ENCODE results near the gene MAGI1. TPM values are rescaled to one million over a fixed set of nuclear protein-coding genes. Genes with fewer than 3 reads are reported as not detected.

The MAGI1 gene
- total RNA-seq, 1 donor from 2014 or later = 21.9 TPM

GRCh38 chr3:65351753-65352152, 687.0 kb downstream of the MAGI1 start:
- no peak overlapping the region for H3K4me3 Mint-ChIP-seq (ENCODE audit: unreplicated experiment)
- no peak overlapping the region for H3K27ac Mint-ChIP-seq (ENCODE audit: unreplicated experiment)
- no peaks in the 10 kb centered on the region for H3K9me3 Mint-ChIP-seq (ENCODE audit: unreplicated experiment)

GRCh38 chr3:65350801-65351476, 687.8 kb downstream of the MAGI1 start:
- Mint-ChIP-seq H3K27ac (ENCODE audit: unreplicated experiment) (no peak overlapping the region), H3K27me3 (ENCODE audit: unreplicated experiment) (no peaks in the 10 kb centered on the region), H3K9me3 (ENCODE audit: unreplicated experiment) (no peaks in the 10 kb centered on the region), H3K4me3 (ENCODE audit: unreplicated experiment) (no peak overlapping the region), H3K4me1 (ENCODE audit: unreplicated experiment) (peaks cover 6% of the 10 kb centered on the region), H3K36me3 (ENCODE audit: unreplicated experiment) (no peaks in the 10 kb centered on the region)
- DNase-seq (ENCODE audit: extremely low spot score, unreplicated experiment) = no peak
- TF ChIP-seq CTCF (IDR thresholded peaks at IDR 0.05) = no peak

More at GRCh38 chr3:65351753-65352152, 687.0 kb downstream of the MAGI1 start:
- Mint-ChIP-seq H3K27me3 (ENCODE audit: unreplicated experiment) (no peaks in the 10 kb centered on the region), H3K36me3 (ENCODE audit: unreplicated experiment) (peaks cover 2% of the 10 kb centered on the region), H3K4me1 (ENCODE audit: unreplicated experiment) (peaks cover 6% of the 10 kb centered on the region)
- no peak for TF ChIP-seq CTCF (IDR thresholded peaks at IDR 0.05)
- no peak for DNase-seq (ENCODE audit: extremely low spot score, unreplicated experiment)

GRCh38 chr3:65348398-65348995, 690.2 kb downstream of the MAGI1 start:
- H3K4me3 Mint-ChIP-seq (ENCODE audit: unreplicated experiment) = no peak overlapping the region
- H3K27me3 Mint-ChIP-seq (ENCODE audit: unreplicated experiment) = peaks cover 2% of the 10 kb centered on the region
- no peak overlapping the region for H3K27ac Mint-ChIP-seq (ENCODE audit: unreplicated experiment)
- no peak for DNase-seq (ENCODE audit: extremely low spot score, unreplicated experiment)
- H3K4me1 Mint-ChIP-seq (ENCODE audit: unreplicated experiment) = peaks cover 6% of the 10 kb centered on the region
- H3K36me3 Mint-ChIP-seq (ENCODE audit: unreplicated experiment) = no peaks in the 10 kb centered on the region
- no peaks in the 10 kb centered on the region for H3K9me3 Mint-ChIP-seq (ENCODE audit: unreplicated experiment)
- TF ChIP-seq CTCF (IDR thresholded peaks at IDR 0.05) = no peak

GRCh38 chr3:65347166-65347565, 691.6 kb downstream of the MAGI1 start:
- no peak for TF ChIP-seq CTCF (IDR thresholded peaks at IDR 0.05)
- DNase-seq (ENCODE audit: extremely low spot score, unreplicated experiment) = no peak
- Mint-ChIP-seq H3K9me3 (ENCODE audit: unreplicated experiment) (no peaks in the 10 kb centered on the region), H3K4me1 (ENCODE audit: unreplicated experiment) (peaks cover 6% of the 10 kb centered on the region), H3K27me3 (ENCODE audit: unreplicated experiment) (peaks cover 2% of the 10 kb centered on the region), H3K4me3 (ENCODE audit: unreplicated experiment) (no peak overlapping the region), H3K36me3 (ENCODE audit: unreplicated experiment) (no peaks in the 10 kb centered on the region), H3K27ac (ENCODE audit: unreplicated experiment) (no peak overlapping the region)

- Mint-ChIP-seq H3K4me3 (ENCODE audit: unreplicated experiment) (no peak overlapping the region), H3K9me3 (ENCODE audit: unreplicated experiment) (no peaks in the 10 kb centered on the region), H3K27me3 (ENCODE audit: unreplicated experiment) (peaks cover 8% of the 10 kb centered on the region), H3K27ac (ENCODE audit: unreplicated experiment) (no peak overlapping the region), H3K36me3 (ENCODE audit: unreplicated experiment) (no peaks in the 10 kb centered on the region), H3K4me1 (ENCODE audit: unreplicated experiment) (peaks cover 6% of the 10 kb centered on the region)
- no peak for TF ChIP-seq CTCF (IDR thresholded peaks at IDR 0.05)
- DNase-seq (ENCODE audit: extremely low spot score, unreplicated experiment) = no peak
Measured at GRCh38 chr3:65344846-65345245, 693.9 kb downstream of the MAGI1 start.

All from osteocyte (in vitro differentiated cells).